Tibial artery (tissue), 4 donors: ENCODE results near the gene ABCC5.

Experiments
- DNase-seq, 2 donors: peaks; one replicate each; pipeline ENCODE4 v3.0.0-alpha.2; 2019
- H3K27ac ChIP-seq, 2 donors: fragments of 200-600 bp; sonication (generic) in 1 of 2; 1 replicate in 1 of 2; 2 replicates in 1 of 2; pipeline ENCODE4 v1.5.1; 2018 to 2019; ENCODE audit warnings: mild to moderate bottlenecking in 1 of 2
- H3K27me3 ChIP-seq, 2 donors: fragments of 200-600 bp; sonication (generic) in 1 of 2; one replicate each; pipeline versions ENCODE4 v1.5.1 to v1.6.0; 2016 to 2019
- H3K36me3 ChIP-seq, 3 donors: fragments of 200-600 bp; sonication (generic) in 2 of 3; one replicate each; pipeline ENCODE4 v1.5.1; 2016 to 2019; ENCODE audit warnings: mild to moderate bottlenecking in 2 of 3
- H3K4me1 ChIP-seq, 4 donors: fragments of 200-600 bp; sonication (generic) in 2 of 4; 1 replicate in 3 of 4; 2 replicates in 1 of 4; pipeline ENCODE4 v1.5.1; 2016 to 2019
- H3K4me3 ChIP-seq, 2 donors: fragments of 200-600 bp; sonication (generic) in 1 of 2; 1 replicate in 1 of 2; 2 replicates in 1 of 2; pipeline ENCODE4 v1.5.1; 2018 to 2019; ENCODE audit warnings: mild to moderate bottlenecking in 2 of 2
- H3K9me3 ChIP-seq, 3 donors: fragments of 200-600 bp; sonication (generic) in 1 of 3; one replicate each; pipeline ENCODE4 v1.5.1; 2016 to 2019
- intact Hi-C: fragments of 100-400 bp; cut with DNase I; formaldehyde crosslinking; loops from one replicate; pipeline ENCODE4 v1.15.0; 2023; ENCODE audit warnings: low total_unique reads
- TF ChIP-seq, protein P1 (sequence below), 2 experiments: fragments of 200-600 bp in 1 of 2; fragments of 450-650 bp in 1 of 2; IDR thresholded peaks; one replicate each; pipeline ENCODE4 v1.5.1; 2017 to 2019; ENCODE audit warnings: antibody characterized with exemption in 2 of 2, mild to moderate bottlenecking in 1 of 2, moderate library complexity in 1 of 2

ABCC5 gene

DNA sequence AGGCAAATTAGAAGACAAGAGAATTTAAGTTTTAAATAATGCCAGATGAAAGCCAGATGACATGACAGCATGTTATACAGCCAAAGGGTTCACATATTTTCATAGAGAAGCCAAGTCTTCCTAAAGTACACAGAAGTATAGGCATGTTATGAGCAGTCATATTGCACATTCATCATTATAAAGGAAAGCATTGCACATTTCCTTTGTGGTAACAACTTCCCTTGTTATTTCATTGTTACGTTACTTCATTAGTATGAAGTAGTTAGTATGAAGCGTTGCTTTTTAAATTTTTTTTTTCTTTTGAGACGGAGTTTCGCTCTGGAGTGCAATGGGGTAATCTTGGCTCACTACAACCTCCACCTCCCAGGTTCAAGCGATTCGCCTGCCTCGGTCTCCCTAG lies 4.6 kb upstream of the ABCC5 start:
- DNase-seq: no peak
- Histone ChIP-seq H3K27me3 (no peaks in the 10 kb centered on the region), H3K4me3 (no peak overlapping the region), H3K27ac (no peak overlapping the region), H3K36me3 (no peaks in the 10 kb centered on the region), H3K4me1 (peaks cover 0 to 7% (median 0%) of the 10 kb centered on the region in 4 donors), H3K9me3 (no peaks in the 10 kb centered on the region)
- TF ChIP-seq, protein P1, sequence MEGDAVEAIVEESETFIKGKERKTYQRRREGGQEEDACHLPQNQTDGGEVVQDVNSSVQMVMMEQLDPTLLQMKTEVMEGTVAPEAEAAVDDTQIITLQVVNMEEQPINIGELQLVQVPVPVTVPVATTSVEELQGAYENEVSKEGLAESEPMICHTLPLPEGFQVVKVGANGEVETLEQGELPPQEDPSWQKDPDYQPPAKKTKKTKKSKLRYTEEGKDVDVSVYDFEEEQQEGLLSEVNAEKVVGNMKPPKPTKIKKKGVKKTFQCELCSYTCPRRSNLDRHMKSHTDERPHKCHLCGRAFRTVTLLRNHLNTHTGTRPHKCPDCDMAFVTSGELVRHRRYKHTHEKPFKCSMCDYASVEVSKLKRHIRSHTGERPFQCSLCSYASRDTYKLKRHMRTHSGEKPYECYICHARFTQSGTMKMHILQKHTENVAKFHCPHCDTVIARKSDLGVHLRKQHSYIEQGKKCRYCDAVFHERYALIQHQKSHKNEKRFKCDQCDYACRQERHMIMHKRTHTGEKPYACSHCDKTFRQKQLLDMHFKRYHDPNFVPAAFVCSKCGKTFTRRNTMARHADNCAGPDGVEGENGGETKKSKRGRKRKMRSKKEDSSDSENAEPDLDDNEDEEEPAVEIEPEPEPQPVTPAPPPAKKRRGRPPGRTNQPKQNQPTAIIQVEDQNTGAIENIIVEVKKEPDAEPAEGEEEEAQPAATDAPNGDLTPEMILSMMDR (IDR thresholded peaks at IDR 0.05): no peak
- intact Hi-C loops: no loop called here

- intact Hi-C loops: loop anchor here (5.0 to 10.0 kb wide), 2 partner anchors 119 to 226 kb away; partner anchors contain the start of genes ALG3, EEF1AKMT4 and EIF2B5
- H3K27ac ChIP-seq: peak overlapping the region; percentile 70 to 78
- no peaks in the 10 kb centered on the region for H3K27me3 ChIP-seq
- no peak for DNase-seq
- TF ChIP-seq, protein P1 (IDR thresholded peaks at IDR 0.05): no peak
- no peaks in the 10 kb centered on the region for H3K9me3 ChIP-seq
- H3K4me1 ChIP-seq: peaks cover 0 to 16% (median 10%) of the 10 kb centered on the region in 4 donors
- H3K4me3 ChIP-seq: peak overlapping the region; percentile 85 to 100
- H3K36me3 ChIP-seq: peaks cover 5 to 6% (median 6%) of the 10 kb centered on the region in 3 donors
Observed at GRCh38 chr3:184018424-184018973, 815 bp upstream of the ABCC5 start.

GRCh38 chr3:184016811-184017671 lies 643 bp downstream of the ABCC5 start:
- Histone ChIP-seq H3K4me3 (peak overlapping the region; percentile 85 to 100), H3K9me3 (no peaks in the 10 kb centered on the region), H3K27me3 (no peaks in the 10 kb centered on the region), H3K4me1 (peaks cover 0 to 16% (median 10%) of the 10 kb centered on the region in 4 donors), H3K36me3 (peaks cover 5 to 18% (median 14%) of the 10 kb centered on the region in 3 donors), H3K27ac (peak overlapping the region; percentile 70 to 78)
- intact Hi-C loops: loop anchor here (5.0 to 10.0 kb wide), 2 partner anchors 120 to 228 kb away; partner anchors contain the start of genes ALG3, EEF1AKMT4 and EIF2B5
- TF ChIP-seq, protein P1 (IDR thresholded peaks at IDR 0.05): peak; percentile 90 to 95
- DNase-seq: peak; percentile 32 to 73

GRCh38 chr3:184016169-184016570 lies 1.5 kb downstream of the ABCC5 start:
- no peak overlapping the region for H3K4me3 ChIP-seq
- TF ChIP-seq, protein P1 (IDR thresholded peaks at IDR 0.05): no peak

GRCh38 chr3:184015381-184016019 lies 2.2 kb downstream of the ABCC5 start:
- no peak overlapping the region for H3K4me3 ChIP-seq
- DNase-seq: no peak
- TF ChIP-seq, protein P1 (IDR thresholded peaks at IDR 0.05): no peak
- no peak overlapping the region for H3K27ac ChIP-seq
- intact Hi-C loops: loop anchor here (5.0 to 10.0 kb wide), 2 partner anchors 122 to 229 kb away; partner anchors contain the start of genes ALG3, EEF1AKMT4 and EIF2B5
- peaks cover 5 to 21% (median 14%) of the 10 kb centered on the region in 3 donors for H3K36me3 ChIP-seq
- H3K27me3 ChIP-seq: no peaks in the 10 kb centered on the region
- H3K4me1 ChIP-seq: peaks cover 0 to 16% (median 10%) of the 10 kb centered on the region in 4 donors
- H3K9me3 ChIP-seq: no peaks in the 10 kb centered on the region

More at GRCh38 chr3:184016169-184016570, 1.5 kb downstream of the ABCC5 start:
- Histone ChIP-seq H3K27me3 (no peaks in the 10 kb centered on the region), H3K36me3 (peaks cover 5 to 21% (median 14%) of the 10 kb centered on the region in 3 donors), H3K4me1 (peaks cover 0 to 16% (median 10%) of the 10 kb centered on the region in 4 donors), H3K27ac (no peak overlapping the region), H3K9me3 (no peaks in the 10 kb centered on the region)
- intact Hi-C loops: loop anchor here (5.0 to 10.0 kb wide), 2 partner anchors 121 to 229 kb away; partner anchors contain the start of genes ALG3, EEF1AKMT4 and EIF2B5
- DNase-seq: no peak
